Stomach smooth muscle (tissue), 2 donors: ENCODE data around the gene THAP4.

ENCODE experiments used
- H3K27ac ChIP-seq: one replicate; pipeline ENCODE4 v1.7.0; 2013; ENCODE audit warnings: mild to moderate bottlenecking, low read length, inconsistent platforms
- H3K27me3 ChIP-seq, 2 donors: one replicate each; pipeline ENCODE4 v1.7.0; 2013; ENCODE audit warnings: low read length in 2 of 2; ENCODE audit not compliant: insufficient read depth in 2 of 2, control insufficient read depth in 1 of 2
- H3K36me3 ChIP-seq, 2 donors: one replicate each; pipeline ENCODE4 v1.7.0; 2013; ENCODE audit warnings: low read length in 2 of 2; ENCODE audit not compliant: control insufficient read depth in 2 of 2, insufficient read depth in 2 of 2
- H3K4me1 ChIP-seq: one replicate; pipeline ENCODE4 v1.7.0; 2013; ENCODE audit warnings: low read length; ENCODE audit not compliant: control insufficient read depth, insufficient read depth
- H3K4me3 ChIP-seq, 2 donors: one replicate each; pipeline ENCODE4 v1.7.0; 2013; ENCODE audit warnings: low read length in 2 of 2
- H3K9ac ChIP-seq, 2 donors: one replicate each; pipeline ENCODE4 v1.7.0; 2013; ENCODE audit warnings: low read length in 2 of 2, mild to moderate bottlenecking in 1 of 2
- H3K9me3 ChIP-seq, 2 donors: one replicate each; pipeline ENCODE4 v1.7.0; 2013; ENCODE audit warnings: low read length in 2 of 2; ENCODE audit not compliant: control insufficient read depth in 2 of 2
- donor health status: healthy.
- donor health status: Pancreatic carcinoma.

THAP4 gene

GRCh38 chr2:241554610-241555322 is 82.2 kb downstream of the THAP4 start:
- Histone ChIP-seq H3K27ac (no peak overlapping the region), H3K27me3 (no peaks in the 10 kb centered on the region), H3K36me3 (no peaks in the 10 kb centered on the region), H3K9me3 (peaks cover 0 to 3% of the 10 kb centered on the region in 2 donors), H3K4me3 (no peak overlapping the region), H3K9ac (no peak overlapping the region), H3K4me1 (peaks cover 20% of the 10 kb centered on the region)

GRCh38 chr2:241553981-241554380 is 83.0 kb downstream of the THAP4 start:
- Histone ChIP-seq H3K4me1 (peaks cover 17% of the 10 kb centered on the region), H3K27ac (no peak overlapping the region), H3K9ac (no peak overlapping the region), H3K9me3 (peaks cover 0 to 3% of the 10 kb centered on the region in 2 donors), H3K4me3 (no peak overlapping the region), H3K27me3 (no peaks in the 10 kb centered on the region), H3K36me3 (no peaks in the 10 kb centered on the region)

- H3K9me3 ChIP-seq: peaks cover 0 to 3% of the 10 kb centered on the region in 2 donors
- no peaks in the 10 kb centered on the region for H3K36me3 ChIP-seq
- peaks cover 17% of the 10 kb centered on the region for H3K4me1 ChIP-seq
- H3K4me3 ChIP-seq: no peak overlapping the region
- no peaks in the 10 kb centered on the region for H3K27me3 ChIP-seq
- no peak overlapping the region for H3K27ac ChIP-seq
- H3K9ac ChIP-seq: no peak overlapping the region
Measured at GRCh38 chr2:241553512-241553830, 83.5 kb downstream of the THAP4 start.

GRCh38 chr2:241551998-241552737 is 84.8 kb downstream of the THAP4 start:
- Histone ChIP-seq H3K9me3 (no peaks in the 10 kb centered on the region), H3K4me1 (peaks cover 19% of the 10 kb centered on the region), H3K36me3 (no peaks in the 10 kb centered on the region), H3K9ac (no peak overlapping the region), H3K27ac (no peak overlapping the region), H3K27me3 (peaks cover 0 to 3% of the 10 kb centered on the region in 2 donors), H3K4me3 (no peak overlapping the region)

DNA sequence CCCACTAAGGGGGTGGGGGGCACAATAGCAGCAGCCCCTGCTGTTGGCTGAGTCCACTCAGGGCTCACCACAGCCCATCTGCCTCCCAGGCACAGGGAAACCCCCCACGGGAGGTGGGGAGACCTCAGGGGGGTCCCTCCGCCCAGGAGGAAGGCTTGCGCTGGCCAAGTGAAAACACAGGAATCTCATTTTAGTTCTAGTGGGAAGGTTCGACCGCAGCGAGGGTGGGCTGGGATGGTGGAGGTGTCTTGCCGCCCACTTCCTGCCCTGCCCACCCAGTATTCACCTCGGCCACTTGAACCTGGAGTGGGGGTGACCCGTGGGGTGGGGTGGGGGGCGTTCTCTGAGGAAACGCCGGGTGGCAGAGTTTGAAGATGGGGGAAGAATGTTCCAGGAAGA is 85.4 kb downstream of the THAP4 start:
- Histone ChIP-seq H3K27me3 (peaks cover 0 to 3% of the 10 kb centered on the region in 2 donors), H3K9ac (no peak overlapping the region), H3K9me3 (no peaks in the 10 kb centered on the region), H3K4me3 (no peak overlapping the region), H3K36me3 (no peaks in the 10 kb centered on the region), H3K27ac (no peak overlapping the region), H3K4me1 (peaks cover 24% of the 10 kb centered on the region)

DNA sequence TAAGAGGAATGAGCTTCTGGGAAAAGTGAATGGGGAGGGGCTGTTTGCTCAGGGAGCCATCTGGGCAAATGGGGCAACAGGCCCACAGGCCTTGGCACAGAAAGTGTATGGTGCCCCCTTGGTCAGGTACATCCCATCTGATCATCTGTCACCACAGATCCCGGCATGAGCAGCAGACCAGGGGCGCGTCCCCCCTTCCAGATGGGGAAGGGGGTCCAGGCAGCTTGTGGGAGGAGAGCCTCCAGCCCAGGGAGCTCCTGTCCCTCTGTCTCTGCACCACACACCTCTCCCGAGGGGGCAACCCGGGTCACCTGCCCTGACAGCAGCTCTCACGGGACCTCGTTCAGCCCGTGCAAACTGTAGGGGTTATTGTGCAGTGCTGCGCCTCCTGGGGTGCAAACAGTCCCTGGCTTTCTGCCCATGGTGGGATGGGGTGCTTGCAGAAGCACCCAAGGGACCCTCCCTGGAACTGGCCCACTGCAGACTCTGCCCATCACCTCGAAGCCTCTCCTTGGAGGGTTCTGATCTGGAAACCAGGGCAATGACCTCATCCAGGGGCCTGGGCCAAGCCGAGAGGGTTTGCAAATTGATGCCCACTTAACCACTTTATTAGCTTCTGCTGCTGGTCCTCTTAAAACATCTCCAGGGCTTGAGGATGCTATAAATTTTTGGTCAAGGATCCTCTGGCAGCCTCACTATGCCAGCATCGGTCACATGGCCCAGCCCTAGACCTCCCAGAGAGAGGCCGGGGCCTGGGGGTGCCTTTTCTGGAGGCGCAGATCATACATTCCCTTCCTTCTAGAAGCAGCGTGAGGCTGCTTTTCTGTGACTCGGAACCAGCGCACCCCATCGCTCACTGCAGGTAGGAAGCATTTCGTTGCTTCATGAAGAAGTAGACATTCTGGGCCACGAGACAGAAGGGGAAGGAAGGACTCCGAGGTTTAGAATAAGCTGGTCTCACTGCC is 86.1 kb downstream of the THAP4 start:
- Histone ChIP-seq H3K27ac (peak overlapping the region; percentile 31), H3K9me3 (no peaks in the 10 kb centered on the region), H3K4me3 (no peak overlapping the region), H3K9ac (no peak overlapping the region), H3K4me1 (peaks cover 29% of the 10 kb centered on the region), H3K27me3 (peaks cover 0 to 7% of the 10 kb centered on the region in 2 donors), H3K36me3 (no peaks in the 10 kb centered on the region)

GRCh38 chr2:241548451-241548835 is 88.5 kb downstream of the THAP4 start:
- peaks cover 33% of the 10 kb centered on the region for H3K4me1 ChIP-seq

GRCh38 chr2:241547781-241548450 is 89.0 kb downstream of the THAP4 start:
- H3K27me3 ChIP-seq: peaks cover 6 to 13% of the 10 kb centered on the region in 2 donors
- no peak overlapping the region for H3K27ac ChIP-seq

More at GRCh38 chr2:241548451-241548835, 88.5 kb downstream of the THAP4 start:
- Histone ChIP-seq H3K9ac (no peak overlapping the region), H3K4me3 (no peak overlapping the region), H3K9me3 (no peaks in the 10 kb centered on the region), H3K27me3 (peaks cover 5 to 13% of the 10 kb centered on the region in 2 donors), H3K27ac (no peak overlapping the region), H3K36me3 (no peaks in the 10 kb centered on the region)

GRCh38 chr2:241546771-241547498 is 90.0 kb downstream of the THAP4 start:
- Histone ChIP-seq H3K9me3 (no peaks in the 10 kb centered on the region), H3K9ac (no peak overlapping the region), H3K36me3 (no peaks in the 10 kb centered on the region), H3K27me3 (peaks cover 12 to 17% of the 10 kb centered on the region in 2 donors), H3K4me3 (no peak overlapping the region), H3K4me1 (peaks cover 33% of the 10 kb centered on the region), H3K27ac (no peak overlapping the region)

More at GRCh38 chr2:241547781-241548450, 89.0 kb downstream of the THAP4 start:
- Histone ChIP-seq H3K9me3 (no peaks in the 10 kb centered on the region), H3K4me1 (peaks cover 33% of the 10 kb centered on the region), H3K4me3 (no peak overlapping the region), H3K9ac (no peak overlapping the region), H3K36me3 (no peaks in the 10 kb centered on the region)
